ENCODE measurements around the gene RHEX. TPM values are rescaled to one million over a fixed set of nuclear protein-coding genes. Genes with fewer than 3 reads are reported as not detected.

RHEX gene
- total RNA-seq, 2 experiments from 2014 or later: not detected

DNA sequence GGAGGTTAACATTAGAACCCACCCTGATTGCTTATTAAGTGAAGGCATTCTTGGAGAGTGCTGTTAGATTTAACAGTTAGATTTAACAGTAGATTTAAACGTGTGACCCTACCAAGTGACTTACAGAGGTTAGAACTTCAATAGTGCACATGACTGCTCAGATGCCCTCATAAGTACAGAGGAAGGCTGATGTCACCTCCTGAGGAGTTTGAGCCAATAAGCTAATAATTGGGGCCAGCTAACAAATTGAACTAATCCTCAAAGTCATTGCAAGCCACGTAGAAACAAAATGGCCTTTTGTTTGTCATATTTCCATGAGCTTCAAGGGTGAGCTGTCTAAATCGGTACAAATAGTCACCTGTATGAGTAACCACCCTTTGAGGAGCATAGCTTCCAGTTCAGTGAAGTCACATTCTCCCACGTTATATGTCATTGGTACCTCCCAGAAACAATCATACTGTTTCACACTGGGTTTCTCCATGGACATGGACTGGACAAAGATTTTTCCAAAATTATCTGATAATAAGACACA, 52.6 kb downstream of the RHEX start:
- H3K27me3 ChIP-seq (ENCODE audit: control insufficient read depth in 1 of 2, insufficient read depth in 2 of 2, low read length in 2 of 2): peaks cover 0 to 3% of the 10 kb centered on the region in 2 experiments
- H3K4me3 ChIP-seq (ENCODE audit: low read length): no peak overlapping the region
- no peak overlapping the region for H3K27ac Mint-ChIP-seq
- no peaks in the 10 kb centered on the region for H3K9me3 Mint-ChIP-seq
- intact Hi-C loops (cut with DNase I, micrococcal nuclease): loop anchor here in 1 of 2 experiments (5.0 kb wide), 2 partner anchors 128 to 448 kb away; no protein-coding TSS in a partner anchor
- H3K9me3 ChIP-seq (ENCODE audit: control insufficient read depth in 1 of 2, insufficient read depth in 1 of 2, low read length in 2 of 2): no peaks in the 10 kb centered on the region
- no peak for TF ChIP-seq CTCF (IDR thresholded peaks at IDR 0.05)
- no peak for ATAC-seq (ENCODE audit: poor library complexity)
- POLR2A ChIA-PET: interaction anchor here (1.9 kb wide), 1 partner anchor 75 kb away, joined by 10 read pairs; no protein-coding TSS in a partner anchor
- DNase-seq: no peak
- H3K4me1 Mint-ChIP-seq (ENCODE audit: low read depth): no peaks in the 10 kb centered on the region
- CTCF ChIA-PET: interaction anchor here (1.2 to 2.5 kb wide), 3 partner anchors 10 to 314 kb away, joined by 3 to 13 read pairs (median 5); no protein-coding TSS in a partner anchor
- H3K4me1 ChIP-seq (ENCODE audit: insufficient read depth, low read length): no peaks in the 10 kb centered on the region
- no peak overlapping the region for H3K4me3 Mint-ChIP-seq
- H3K36me3 Mint-ChIP-seq (ENCODE audit: low read depth): no peaks in the 10 kb centered on the region
- peaks cover 2% of the 10 kb centered on the region for H3K27me3 Mint-ChIP-seq
- no peak overlapping the region for H3K27ac ChIP-seq (ENCODE audit: low read depth in 1 of 2, low read length in 2 of 2)
- no peaks in the 10 kb centered on the region for H3K36me3 ChIP-seq (ENCODE audit: insufficient read depth, low read length)

- CTCF ChIA-PET: interaction anchor here (1.1 to 2.5 kb wide), 4 partner anchors 11 to 315 kb away, joined by 3 to 13 read pairs (median 4); no protein-coding TSS in a partner anchor
- H3K36me3 Mint-ChIP-seq (ENCODE audit: low read depth): no peaks in the 10 kb centered on the region
- H3K4me1 Mint-ChIP-seq (ENCODE audit: low read depth): no peaks in the 10 kb centered on the region
- Histone ChIP-seq H3K4me1 (ENCODE audit: insufficient read depth, low read length) (no peaks in the 10 kb centered on the region), H3K27me3 (ENCODE audit: control insufficient read depth in 1 of 2, insufficient read depth in 2 of 2, low read length in 2 of 2) (peaks cover 0 to 3% of the 10 kb centered on the region in 2 experiments), H3K36me3 (ENCODE audit: insufficient read depth, low read length) (no peaks in the 10 kb centered on the region), H3K9me3 (ENCODE audit: control insufficient read depth in 1 of 2, insufficient read depth in 1 of 2, low read length in 2 of 2) (no peaks in the 10 kb centered on the region), H3K4me3 (ENCODE audit: low read length) (no peak overlapping the region), H3K27ac (ENCODE audit: low read depth in 1 of 2, low read length in 2 of 2) (no peak overlapping the region)
- POLR2A ChIA-PET: interaction anchor here (1.9 kb wide), 1 partner anchor 76 kb away, joined by 10 read pairs; no protein-coding TSS in a partner anchor
- H3K27ac Mint-ChIP-seq: no peak overlapping the region
- no peaks in the 10 kb centered on the region for H3K27me3 Mint-ChIP-seq
- peak; percentile 53 to 86 (median 69) for DNase-seq
- no peak overlapping the region for H3K4me3 Mint-ChIP-seq
- peak; percentile 90 for TF ChIP-seq CTCF (IDR thresholded peaks at IDR 0.05)
- no peaks in the 10 kb centered on the region for H3K9me3 Mint-ChIP-seq
- intact Hi-C loops (cut with DNase I, micrococcal nuclease): loop anchor here (1.0 to 5.0 kb wide), 7 partner anchors 76 to 449 kb away; no protein-coding TSS in a partner anchor
- ATAC-seq (ENCODE audit: poor library complexity): peak; percentile 73
These were observed 53.6 kb downstream of the RHEX start for GRCh38 chr1:206106328-206107167.

DNA sequence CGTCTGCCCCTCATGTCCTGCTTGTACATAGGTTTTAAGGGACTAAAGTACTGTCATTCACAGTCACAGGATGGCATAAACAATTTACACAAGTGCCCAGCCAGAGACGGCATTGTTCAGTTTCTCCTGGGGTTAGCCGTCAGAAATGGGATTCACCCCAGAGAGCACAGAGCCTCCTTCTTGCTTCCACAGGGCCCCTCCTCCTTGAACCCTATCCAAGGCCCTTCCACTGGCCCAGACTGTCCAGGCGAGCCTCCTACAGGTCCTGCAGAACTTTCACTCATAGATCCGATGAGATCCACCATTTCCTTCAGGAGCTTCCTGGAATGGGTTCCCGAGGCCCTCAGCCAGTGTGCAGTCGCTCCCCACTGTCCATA, 54.2 kb downstream of the RHEX start:
- Histone ChIP-seq H3K27me3 (ENCODE audit: control insufficient read depth in 1 of 2, insufficient read depth in 2 of 2, low read length in 2 of 2) (peaks cover 0 to 3% of the 10 kb centered on the region in 2 experiments), H3K27ac (ENCODE audit: low read depth in 1 of 2, low read length in 2 of 2) (no peak overlapping the region), H3K36me3 (ENCODE audit: insufficient read depth, low read length) (no peaks in the 10 kb centered on the region), H3K4me3 (ENCODE audit: low read length) (no peak overlapping the region), H3K9me3 (ENCODE audit: control insufficient read depth in 1 of 2, insufficient read depth in 1 of 2, low read length in 2 of 2) (no peaks in the 10 kb centered on the region), H3K4me1 (ENCODE audit: insufficient read depth, low read length) (no peaks in the 10 kb centered on the region)
- intact Hi-C loops (cut with DNase I, micrococcal nuclease): loop anchor here in 1 of 2 experiments (5.0 kb wide), 2 partner anchors 130 to 450 kb away; no protein-coding TSS in a partner anchor
- Mint-ChIP-seq H3K27me3 (no peaks in the 10 kb centered on the region), H3K27ac (no peak overlapping the region), H3K4me3 (no peak overlapping the region), H3K4me1 (ENCODE audit: low read depth) (no peaks in the 10 kb centered on the region), H3K36me3 (ENCODE audit: low read depth) (no peaks in the 10 kb centered on the region), H3K9me3 (no peaks in the 10 kb centered on the region)
- DNase-seq (no peak), ATAC-seq (ENCODE audit: poor library complexity) (no peak)
- TF ChIP-seq CTCF (IDR thresholded peaks at IDR 0.05): no peak
- ChIA-PET POLR2A (interaction anchor here (1.9 kb wide), 1 partner anchor 77 kb away, joined by 10 read pairs; no protein-coding TSS in a partner anchor), CTCF (interaction anchor here (1.1 to 1.2 kb wide), 2 partner anchors 76 to 78 kb away, joined by 3 read pairs; no protein-coding TSS in a partner anchor)
